MCF 10A (cell line): ENCODE data around the gene VASN. TPM values are rescaled to one million over a fixed set of nuclear protein-coding genes. Genes with fewer than 3 reads are reported as not detected.

ENCODE experiments used
- BruUV-seq: library from RNA; stranded (reverse); fragments of 400-500 nt; replicated peaks from 2 replicates; lab custom pipeline; 2021; lab: Mats Ljungman, UMichigan
- CTCF ChIA-PET: fragments of 300-600 bp; sonication (Branson Sonifier 250); formaldehyde crosslinking; extraction: SDS; loops from one replicate; lab custom pipeline; 2021; ENCODE audit warnings: antibody characterized with exemption, inconsistent platforms; lab: Yijun Ruan, JAX
- POLR2A ChIA-PET: fragments of 300-600, 350-650 bp; sonication (Branson Sonifier 250); formaldehyde crosslinking; extraction: SDS; loops from one replicate; lab custom pipeline; 2020; ENCODE audit warnings: antibody characterized with exemption, inconsistent platforms; lab: Yijun Ruan, JAX
- DNase-seq: peaks from one replicate; pipeline ENCODE4 v3.0.0-alpha.2; 2018; ENCODE audit not compliant: unreplicated experiment
- H3K27ac Mint-ChIP-seq: one replicate; pipeline ENCODE4 v1.8.0; 2022; ENCODE audit warnings: mild to moderate bottlenecking, low read depth, mixed read lengths; ENCODE audit not compliant: unreplicated experiment
- H3K27me3 Mint-ChIP-seq: one replicate; pipeline ENCODE4 v1.8.0; 2022; ENCODE audit warnings: mixed read lengths; ENCODE audit not compliant: insufficient read depth, unreplicated experiment
- H3K36me3 Mint-ChIP-seq: one replicate; pipeline ENCODE4 v1.8.0; 2022; ENCODE audit warnings: mild to moderate bottlenecking, moderate library complexity, mixed read lengths; ENCODE audit not compliant: insufficient read depth, unreplicated experiment
- H3K4me1 Mint-ChIP-seq: one replicate; pipeline ENCODE4 v1.8.0; 2022; ENCODE audit warnings: mixed read lengths; ENCODE audit not compliant: insufficient read depth, unreplicated experiment
- H3K4me3 Mint-ChIP-seq: one replicate; pipeline ENCODE4 v1.8.0; 2022; ENCODE audit warnings: mild to moderate bottlenecking, moderate library complexity, mixed read lengths; ENCODE audit not compliant: unreplicated experiment
- H3K9me3 Mint-ChIP-seq: one replicate; pipeline ENCODE4 v1.8.0; 2022; ENCODE audit warnings: mixed read lengths; ENCODE audit not compliant: unreplicated experiment
- intact Hi-C: fragments of 100-400 bp; cut with micrococcal nuclease; formaldehyde crosslinking; loops from 2 replicates; pipeline ENCODE4 v1.14.1; 2022
- total RNA-seq: library from RNA; stranded (reverse); gene quantifications from 2 replicates; pipeline ENCODE4 v1.2.3, GENCODE V29; 2022
- TF ChIP-seq, protein P1 (sequence below): fragments of 200-600 bp; IDR thresholded peaks from one replicate; pipeline ENCODE4 v1.8.0; 2022; ENCODE audit warnings: antibody characterized with exemption, mild to moderate bottlenecking; ENCODE audit not compliant: unreplicated experiment

The VASN gene
- total RNA-seq, 1 experiment from 2014 or later, result 4.0 TPM

DNA sequence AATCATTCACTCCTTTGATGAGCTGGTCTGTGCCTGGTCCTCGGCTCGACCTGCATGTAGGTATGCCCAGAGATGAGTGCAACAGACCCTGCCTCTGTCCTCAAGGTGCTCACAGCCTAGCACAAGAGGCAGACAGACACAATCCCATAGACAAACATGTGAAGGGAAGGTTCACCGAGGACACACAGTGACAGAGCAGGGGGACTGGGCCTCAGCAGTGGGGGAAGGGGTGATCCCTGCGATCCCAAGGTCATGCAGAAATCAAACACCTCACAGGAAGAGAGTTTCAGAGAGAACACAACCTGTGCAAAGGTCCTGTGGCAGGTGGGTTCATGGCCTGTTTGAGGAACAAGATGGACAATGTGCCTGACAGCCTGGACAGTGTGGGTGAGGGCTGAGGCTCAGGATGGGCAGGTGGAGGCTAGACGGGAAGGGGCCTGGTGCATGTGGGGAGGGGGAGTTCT is 4.2 kb upstream of the VASN start:
- DNase-seq, result no peak
- TF ChIP-seq, protein P1, sequence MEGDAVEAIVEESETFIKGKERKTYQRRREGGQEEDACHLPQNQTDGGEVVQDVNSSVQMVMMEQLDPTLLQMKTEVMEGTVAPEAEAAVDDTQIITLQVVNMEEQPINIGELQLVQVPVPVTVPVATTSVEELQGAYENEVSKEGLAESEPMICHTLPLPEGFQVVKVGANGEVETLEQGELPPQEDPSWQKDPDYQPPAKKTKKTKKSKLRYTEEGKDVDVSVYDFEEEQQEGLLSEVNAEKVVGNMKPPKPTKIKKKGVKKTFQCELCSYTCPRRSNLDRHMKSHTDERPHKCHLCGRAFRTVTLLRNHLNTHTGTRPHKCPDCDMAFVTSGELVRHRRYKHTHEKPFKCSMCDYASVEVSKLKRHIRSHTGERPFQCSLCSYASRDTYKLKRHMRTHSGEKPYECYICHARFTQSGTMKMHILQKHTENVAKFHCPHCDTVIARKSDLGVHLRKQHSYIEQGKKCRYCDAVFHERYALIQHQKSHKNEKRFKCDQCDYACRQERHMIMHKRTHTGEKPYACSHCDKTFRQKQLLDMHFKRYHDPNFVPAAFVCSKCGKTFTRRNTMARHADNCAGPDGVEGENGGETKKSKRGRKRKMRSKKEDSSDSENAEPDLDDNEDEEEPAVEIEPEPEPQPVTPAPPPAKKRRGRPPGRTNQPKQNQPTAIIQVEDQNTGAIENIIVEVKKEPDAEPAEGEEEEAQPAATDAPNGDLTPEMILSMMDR, result no peak
- Mint-ChIP-seq H3K4me3 (no peak overlapping the region), H3K9me3 (no peaks in the 10 kb centered on the region), H3K27me3 (no peaks in the 10 kb centered on the region), H3K27ac (peak overlapping the region; percentile 16), H3K4me1 (peaks cover 9% of the 10 kb centered on the region), H3K36me3 (no peaks in the 10 kb centered on the region)
- intact Hi-C loops, result no loop called here
- CTCF ChIA-PET, result interaction anchor here (14.1 kb wide), 1 partner anchor 34 kb away, joined by 263 read pairs; no protein-coding TSS in a partner anchor
- no TSS peak for BruUV-seq
- POLR2A ChIA-PET, result interaction anchor here (0.5 kb wide), 1 partner anchor 819 kb away, joined by 3 read pairs; no protein-coding TSS in a partner anchor

- TF ChIP-seq, protein P1, result no peak
- intact Hi-C loops, result no loop called here
- H3K27me3 Mint-ChIP-seq, result no peaks in the 10 kb centered on the region
- no peak overlapping the region for H3K27ac Mint-ChIP-seq
- H3K36me3 Mint-ChIP-seq, result no peaks in the 10 kb centered on the region
- POLR2A ChIA-PET, result interaction anchor here (1.2 to 1.6 kb wide), 3 partner anchors 8 to 17 kb away, joined by 3 to 5 read pairs (median 4); no protein-coding TSS in a partner anchor
- peaks cover 15% of the 10 kb centered on the region for H3K4me1 Mint-ChIP-seq
- H3K9me3 Mint-ChIP-seq, result no peaks in the 10 kb centered on the region
- peak; percentile 88 for DNase-seq
- BruUV-seq, result no TSS peak
- no peak overlapping the region for H3K4me3 Mint-ChIP-seq
- CTCF ChIA-PET, result interaction anchor here (0.6 to 14.1 kb wide), 7 partner anchors 10 to 1406 kb away, joined by 3 to 263 read pairs (median 4); no protein-coding TSS in a partner anchor
Measured at GRCh38 chr16:4369007-4369733, 2.5 kb upstream of the VASN start.

DNA sequence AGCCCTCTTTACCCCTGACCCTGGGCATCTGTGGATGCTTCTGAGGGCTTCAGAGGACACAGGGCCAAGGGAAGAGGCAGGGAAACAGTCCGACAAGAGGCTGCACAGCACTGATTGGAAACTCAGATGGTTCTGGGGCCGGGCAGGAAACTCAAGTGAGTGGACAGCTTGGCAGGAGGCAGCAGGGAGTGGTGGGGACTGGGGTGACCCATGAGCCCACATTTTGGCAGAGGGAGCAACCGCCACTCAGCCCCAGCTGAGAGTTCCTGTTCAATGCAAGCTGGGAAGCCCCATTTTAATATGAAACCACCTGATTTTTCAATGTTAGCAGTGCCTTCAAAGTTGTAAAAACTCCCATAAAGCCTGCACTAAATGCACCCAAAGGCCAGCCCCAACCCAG is 1.5 kb upstream of the VASN start:
- Mint-ChIP-seq H3K4me1 (peaks cover 15% of the 10 kb centered on the region), H3K27ac (no peak overlapping the region), H3K36me3 (no peaks in the 10 kb centered on the region), H3K9me3 (no peaks in the 10 kb centered on the region), H3K4me3 (no peak overlapping the region), H3K27me3 (no peaks in the 10 kb centered on the region)
- TF ChIP-seq, protein P1, result no peak
- CTCF ChIA-PET, result interaction anchor here (0.6 to 14.1 kb wide), 5 partner anchors 11 to 164 kb away, joined by 3 to 263 read pairs (median 3); no protein-coding TSS in a partner anchor
- DNase-seq, result no peak
- POLR2A ChIA-PET, result interaction anchor here (1.3 to 1.6 kb wide), 2 partner anchors 7 to 10 kb away, joined by 3 to 4 read pairs; no protein-coding TSS in a partner anchor
- intact Hi-C loops, result no loop called here
- BruUV-seq, result no TSS peak

- intact Hi-C loops, result no loop called here
- Mint-ChIP-seq H3K4me3 (no peak overlapping the region), H3K36me3 (no peaks in the 10 kb centered on the region), H3K27me3 (no peaks in the 10 kb centered on the region), H3K4me1 (peaks cover 21% of the 10 kb centered on the region), H3K9me3 (no peaks in the 10 kb centered on the region), H3K27ac (no peak overlapping the region)
- ChIA-PET CTCF (interaction anchor here (0.7 to 14.1 kb wide), 3 partner anchors 11 to 30 kb away, joined by 3 to 263 read pairs (median 13); no protein-coding TSS in a partner anchor), POLR2A (interaction anchor here (0.6 kb wide), 1 partner anchor 388 kb away, joined by 3 read pairs; no protein-coding TSS in a partner anchor)
- DNase-seq, result no peak
- TF ChIP-seq, protein P1, result no peak
- BruUV-seq, result no TSS peak
Measured at GRCh38 chr16:4370570-4371356, 885 bp upstream of the VASN start.
